HepG2 (cell line): ENCODE measurements around the gene CGB5. TPM values are rescaled to one million over a fixed set of nuclear protein-coding genes. Genes with fewer than 3 reads are reported as not detected.

Source experiments
- ATAD3A ChIP-seq: sonication (generic); formaldehyde crosslinking; IDR thresholded peaks from 2 replicates; pipeline ENCODE4 v1.4.0; 2020; ENCODE audit warnings: missing genetic modification reagents
- CENPX ChIP-seq: sonication (generic); formaldehyde crosslinking; IDR thresholded peaks from 2 replicates; pipeline ENCODE4 v1.9.0; 2021; ENCODE audit warnings: mild to moderate bottlenecking, missing genetic modification reagents, moderate library complexity
- DR1 ChIP-seq: sonication (generic); formaldehyde crosslinking; IDR thresholded peaks from 2 replicates; pipeline ENCODE4 v1.8.0; 2021; ENCODE audit warnings: mild to moderate bottlenecking, missing genetic modification reagents, inconsistent platforms
- E2F5 ChIP-seq: sonication (generic); formaldehyde crosslinking; conservative IDR thresholded peaks from 2 replicates; pipeline ENCODE4 v1.4.0; 2020; ENCODE audit warnings: missing genetic modification reagents
- ELK4 ChIP-seq: sonication (generic); formaldehyde crosslinking; IDR thresholded peaks from 2 replicates; pipeline ENCODE4 v1.9.0; 2021; ENCODE audit warnings: missing genetic modification reagents, borderline replicate concordance
- FIP1L1 ChIP-seq: fragments of 200-400 bp; formaldehyde crosslinking; IDR thresholded peaks from 2 replicates; pipeline ENCODE4 v1.6.1; 2018; ENCODE audit warnings: low read depth, mild to moderate bottlenecking, low read length, moderate library complexity, borderline replicate concordance; ENCODE audit not compliant: insufficient read depth
- HNRNPH1 ChIP-seq: fragments of 200-400 bp; formaldehyde crosslinking; optimal IDR thresholded peaks from 2 replicates; pipeline ENCODE3; 2017; ENCODE audit warnings: mild to moderate bottlenecking, low read depth, low read length
- MYPOP ChIP-seq: sonication (generic); formaldehyde crosslinking; IDR thresholded peaks from 2 replicates; pipeline ENCODE4 v1.8.1; 2023; ENCODE audit warnings: mild to moderate bottlenecking, moderate library complexity, missing genetic modification reagents
- NAIF1 ChIP-seq: sonication (generic); formaldehyde crosslinking; IDR thresholded peaks from 2 replicates; pipeline ENCODE4 v1.5.0; 2020; ENCODE audit warnings: mild to moderate bottlenecking, missing genetic modification reagents, borderline replicate concordance
- NFE2L2 ChIP-seq: fragments of 150-350 bp; IDR thresholded peaks from 2 replicates; pipeline ENCODE4 v1.6.1; 2014; ENCODE audit warnings: low read length
- SKI ChIP-seq: fragments of 450-650 bp; IDR thresholded peaks from one replicate; pipeline ENCODE4 v1.6.1; 2018; ENCODE audit warnings: mild to moderate bottlenecking; ENCODE audit not compliant: partially characterized antibody
- YEATS4 ChIP-seq: sonication (generic); formaldehyde crosslinking; IDR thresholded peaks from 2 replicates; pipeline ENCODE4 v1.4.0; 2020; ENCODE audit warnings: missing genetic modification reagents, borderline replicate concordance
- ZBTB43 ChIP-seq: sonication (generic); formaldehyde crosslinking; conservative IDR thresholded peaks from 2 replicates; pipeline ENCODE4 v1.4.0; 2020; ENCODE audit warnings: missing genetic modification reagents
- ZNF256 ChIP-seq: sonication (generic); formaldehyde crosslinking; conservative IDR thresholded peaks from 2 replicates; pipeline ENCODE4 v1.4.0; 2020; ENCODE audit warnings: missing genetic modification reagents
- ZNF558 ChIP-seq: sonication (generic); formaldehyde crosslinking; IDR thresholded peaks from 2 replicates; pipeline ENCODE4 v1.9.0; 2022; ENCODE audit warnings: mild to moderate bottlenecking, missing genetic modification reagents, borderline replicate concordance
- ZNF710 ChIP-seq: sonication (generic); formaldehyde crosslinking; IDR thresholded peaks from 2 replicates; pipeline ENCODE4 v1.5.0; 2020; ENCODE audit warnings: mild to moderate bottlenecking, missing genetic modification reagents, borderline replicate concordance
- polyA plus RNA-seq, 8 experiments: library from polyadenylated mRNA; depleted of rRNA in 3 of 8; stranded (reverse) in 7 of 8; unstranded in 1 of 8; fragments of >200 nt; fragmentation: Illumina TruSeq in 4 of 8; extraction: Trizol in 4 of 8; gene quantifications; 2 replicates each; pipeline versions ENCODE4 v1.2.1 to v1.2.3, GENCODE V29; 2011 to 2016; ENCODE audit warnings: low read depth in 4 of 8, missing spikeins in 1 of 8, mixed read lengths in 1 of 8; ENCODE audit not compliant: insufficient read depth in 1 of 8
- total RNA-seq, 5 experiments: library from RNA; depleted of rRNA; stranded (reverse); fragments of >200 nt; fragmentation: Illumina TruSeq; extraction: Trizol; gene quantifications; 2 replicates each; pipeline ENCODE4 v1.2.3, GENCODE V29; 2016; ENCODE audit warnings: low read depth in 1 of 5
- TF ChIP-seq, protein P1 (sequence below): sonication (generic); formaldehyde crosslinking; IDR thresholded peaks from 2 replicates; pipeline ENCODE4 v1.4.0; 2020; ENCODE audit warnings: missing genetic modification reagents, borderline replicate concordance

Gene CGB5
- total and polyA plus RNA-seq, 2 of the 13 experiments (the other 11 are each of a cell fraction or from before 2014, with no cell fraction given), result not detected

DNA sequence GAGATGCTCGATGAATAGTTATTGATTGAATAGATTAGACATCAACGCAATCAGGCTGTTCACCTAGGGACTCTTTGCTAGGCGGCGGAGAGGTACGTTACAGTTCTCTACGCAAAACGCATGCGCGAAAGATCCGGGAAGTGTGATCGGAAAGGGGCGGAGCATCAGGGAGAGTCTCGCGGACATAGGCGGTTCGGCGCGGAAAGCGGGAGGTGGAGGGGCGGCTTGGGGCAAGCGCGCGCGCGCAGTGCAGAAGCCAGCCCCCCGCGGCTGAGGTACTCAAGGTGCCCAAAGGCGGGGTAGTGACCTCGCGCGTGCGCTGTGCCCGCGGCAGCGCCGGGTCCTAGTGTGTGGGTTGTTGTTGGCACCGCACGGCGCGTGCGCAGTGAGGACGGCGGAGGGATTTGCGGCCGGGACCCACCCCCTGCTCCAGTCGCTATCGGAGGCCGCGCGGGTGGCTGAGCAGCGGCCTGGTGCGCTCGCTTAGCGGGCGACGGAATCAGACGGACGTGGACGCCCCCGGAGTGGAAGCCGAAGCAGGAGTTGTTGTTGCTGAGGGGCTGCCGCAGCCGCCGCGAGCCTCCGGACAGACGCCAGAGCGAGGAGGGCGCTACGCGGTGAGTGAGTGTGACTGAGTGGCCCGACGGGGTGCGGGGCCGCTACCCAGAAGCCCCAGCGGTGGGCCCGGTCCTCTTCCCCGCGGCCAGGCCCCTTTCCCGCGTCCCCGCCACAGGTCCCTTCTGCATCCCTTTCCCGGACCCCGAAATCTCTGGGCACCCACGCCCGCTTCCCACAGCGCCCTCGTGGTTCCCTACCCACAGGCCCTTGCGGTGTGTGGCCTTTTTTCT is 41.6 kb downstream of the CGB5 start, which contains the start of gene SNRNP70 (continued):
- no peak for TF ChIP-seq HNRNPH1
- TF ChIP-seq, protein P1, sequence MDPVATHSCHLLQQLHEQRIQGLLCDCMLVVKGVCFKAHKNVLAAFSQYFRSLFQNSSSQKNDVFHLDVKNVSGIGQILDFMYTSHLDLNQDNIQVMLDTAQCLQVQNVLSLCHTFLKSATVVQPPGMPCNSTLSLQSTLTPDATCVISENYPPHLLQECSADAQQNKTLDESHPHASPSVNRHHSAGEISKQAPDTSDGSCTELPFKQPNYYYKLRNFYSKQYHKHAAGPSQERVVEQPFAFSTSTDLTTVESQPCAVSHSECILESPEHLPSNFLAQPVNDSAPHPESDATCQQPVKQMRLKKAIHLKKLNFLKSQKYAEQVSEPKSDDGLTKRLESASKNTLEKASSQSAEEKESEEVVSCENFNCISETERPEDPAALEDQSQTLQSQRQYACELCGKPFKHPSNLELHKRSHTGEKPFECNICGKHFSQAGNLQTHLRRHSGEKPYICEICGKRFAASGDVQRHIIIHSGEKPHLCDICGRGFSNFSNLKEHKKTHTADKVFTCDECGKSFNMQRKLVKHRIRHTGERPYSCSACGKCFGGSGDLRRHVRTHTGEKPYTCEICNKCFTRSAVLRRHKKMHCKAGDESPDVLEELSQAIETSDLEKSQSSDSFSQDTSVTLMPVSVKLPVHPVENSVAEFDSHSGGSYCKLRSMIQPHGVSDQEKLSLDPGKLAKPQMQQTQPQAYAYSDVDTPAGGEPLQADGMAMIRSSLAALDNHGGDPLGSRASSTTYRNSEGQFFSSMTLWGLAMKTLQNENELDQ (CRISPR knock-in tag), result peak; percentile 49; the same call in 1 of the 2 replicates
- peak; percentile 63; the same call in 1 of the 2 replicates for TF ChIP-seq E2F5 (CRISPR knock-in tag)
- no peak; the same call in 1 of the 2 replicates for TF ChIP-seq ZNF256 (CRISPR knock-in tag)
- TF ChIP-seq ELK4 (CRISPR knock-in tag), result no peak; the same call in 1 of the 2 replicates
- peak; percentile 56; the same call in 1 of the 2 replicates for TF ChIP-seq ZBTB43
- peak; percentile 98 for TF ChIP-seq YEATS4 (CRISPR knock-in tag)
- TF ChIP-seq NFE2L2, result no peak
- TF ChIP-seq ATAD3A (CRISPR knock-in tag), result no peak
- no peak for TF ChIP-seq CENPX
- no peak for TF ChIP-seq FIP1L1
- no peak for TF ChIP-seq SKI
- peak; percentile 94 for TF ChIP-seq MYPOP (CRISPR knock-in tag)
- peak; percentile 74; the same call in 1 of the 2 replicates for TF ChIP-seq DR1 (CRISPR knock-in tag)
- TF ChIP-seq ZNF710 (CRISPR knock-in tag), result peak; percentile 45; the same call in 1 of the 2 replicates
- peak; percentile 93; the same call in 1 of the 2 replicates for TF ChIP-seq ZNF558 (CRISPR knock-in tag)
- TF ChIP-seq NAIF1 (CRISPR knock-in tag), result peak; percentile 85; the same call in 1 of the 2 replicates
